MM.1S (cell line): ENCODE data around the gene BMP7.

Source experiments
- DNase-seq: peaks from one replicate; pipeline ENCODE4 v3.0.0-alpha.2; 2015
- H2AFZ ChIP-seq: fragments of 300-600 bp; sonication (generic); 2 replicates; pipeline ENCODE4 v1.6.0; 2016; ENCODE audit warnings: antibody characterized with exemption, low read length
- H3F3A ChIP-seq: fragments of 300-600 bp; sonication (generic); 2 replicates; pipeline ENCODE4 v1.6.1; 2016; ENCODE audit warnings: mild to moderate bottlenecking, antibody characterized with exemption, low read length, moderate library complexity, mixed read lengths; ENCODE audit not compliant: insufficient read depth
- H3K27ac ChIP-seq: fragments of 300-600 bp; sonication (generic); 2 replicates; pipeline ENCODE4 v1.5.1; 2016; ENCODE audit warnings: mild to moderate bottlenecking, low read length
- H3K27me3 ChIP-seq: fragments of 300-600 bp; sonication (generic); replicated peaks from 2 replicates; pipeline ENCODE4 v1.6.0; 2016; ENCODE audit warnings: low read length; ENCODE audit not compliant: insufficient read depth
- H3K36me3 ChIP-seq: fragments of 300-600 bp; sonication (generic); replicated peaks from 2 replicates; pipeline ENCODE4 v1.6.1; 2016; ENCODE audit warnings: mild to moderate bottlenecking, low read length, mixed read lengths; ENCODE audit not compliant: insufficient read depth
- H3K4me1 ChIP-seq: fragments of 300-600 bp; sonication (generic); 2 replicates; pipeline ENCODE4 v1.6.1; 2016; ENCODE audit warnings: low read length, mixed read lengths
- H3K4me2 ChIP-seq: fragments of 300-600 bp; sonication (generic); 2 replicates; pipeline ENCODE4 v1.6.0; 2016; ENCODE audit warnings: low read depth, low read length
- H3K4me3 ChIP-seq: fragments of 300-600 bp; sonication (generic); 2 replicates; pipeline ENCODE4 v1.5.1; 2016; ENCODE audit warnings: low read length, mixed read lengths
- H3K79me2 ChIP-seq: fragments of 300-600 bp; sonication (generic); 2 replicates; pipeline ENCODE4 v1.6.1; 2016; ENCODE audit warnings: mixed run types, low read length, mixed read lengths
- H3K9ac ChIP-seq: fragments of 300-600 bp; sonication (generic); 2 replicates; pipeline ENCODE4 v1.6.1; 2016; ENCODE audit warnings: low read length, mixed read lengths
- H3K9me2 ChIP-seq: fragments of 300-600 bp; sonication (generic); replicated peaks from 2 replicates; pipeline ENCODE4 v1.6.1; 2016; ENCODE audit warnings: mild to moderate bottlenecking, low read length, mixed read lengths; ENCODE audit not compliant: insufficient read depth
- H3K9me3 ChIP-seq: fragments of 300-600 bp; sonication (generic); replicated peaks from 2 replicates; pipeline ENCODE4 v1.6.1; 2016; ENCODE audit warnings: mild to moderate bottlenecking, low read length, mixed read lengths; ENCODE audit not compliant: insufficient read depth
- H4K20me1 ChIP-seq: fragments of 300-600 bp; sonication (generic); 2 replicates; pipeline ENCODE4 v1.6.1; 2016; ENCODE audit warnings: mild to moderate bottlenecking, low read length, moderate library complexity, mixed read lengths; ENCODE audit not compliant: insufficient read depth
- CTCF ChIP-seq: fragments of 300-600 bp; sonication (generic); IDR thresholded peaks from 2 replicates; pipeline ENCODE4 v1.5.1; 2016; ENCODE audit warnings: antibody characterized with exemption, low read length, mixed read lengths
- EZH2 ChIP-seq: fragments of 300-600 bp; sonication (generic); optimal IDR thresholded peaks from 2 replicates; pipeline ENCODE3; 2017; ENCODE audit warnings: low read depth, mild to moderate bottlenecking, antibody characterized with exemption, low read length, mixed read lengths
- EZH2phosphoT487 ChIP-seq: fragments of 300-600 bp; sonication (generic); IDR thresholded peaks from 2 replicates; pipeline ENCODE4 v1.6.1; 2018; ENCODE audit warnings: antibody characterized with exemption, low read length

BMP7 gene

GRCh38 chr20:57216669-57217068, 49.8 kb downstream of the BMP7 start:
- Histone ChIP-seq H3K9me2 (no peaks in the 10 kb centered on the region), H4K20me1 (no peaks in the 10 kb centered on the region), H3K79me2 (no peaks in the 10 kb centered on the region), H3F3A (no peaks in the 10 kb centered on the region), H3K4me2 (no peak overlapping the region), H3K4me1 (no peaks in the 10 kb centered on the region), H3K36me3 (no peaks in the 10 kb centered on the region), H3K27me3 (peaks cover 20% of the 10 kb centered on the region; the same call in 1 of the 2 replicates), H3K27ac (no peak overlapping the region), H2AFZ (no peak overlapping the region), H3K4me3 (no peak overlapping the region), H3K9ac (no peak overlapping the region), H3K9me3 (no peaks in the 10 kb centered on the region)
- TF ChIP-seq EZH2 (no peak), CTCF (no peak), EZH2phosphoT487 (no peak)
- DNase-seq = no peak

GRCh38 chr20:57215826-57216471, 50.5 kb downstream of the BMP7 start:
- TF ChIP-seq CTCF (no peak), EZH2phosphoT487 (no peak), EZH2 (no peak)
- DNase-seq = no peak
- Histone ChIP-seq H3F3A (no peaks in the 10 kb centered on the region), H3K9me3 (no peaks in the 10 kb centered on the region), H4K20me1 (no peaks in the 10 kb centered on the region), H3K79me2 (no peaks in the 10 kb centered on the region), H3K27me3 (peaks cover 21% of the 10 kb centered on the region; the same call in 1 of the 2 replicates), H3K4me3 (no peak overlapping the region), H3K4me2 (no peak overlapping the region), H3K27ac (no peak overlapping the region), H2AFZ (no peak overlapping the region), H3K9ac (no peak overlapping the region), H3K4me1 (no peaks in the 10 kb centered on the region), H3K9me2 (no peaks in the 10 kb centered on the region), H3K36me3 (no peaks in the 10 kb centered on the region)

GRCh38 chr20:57215426-57215825, 51.0 kb downstream of the BMP7 start:
- H3K4me3 ChIP-seq = no peak overlapping the region
- H2AFZ ChIP-seq = no peak overlapping the region
- H4K20me1 ChIP-seq = no peaks in the 10 kb centered on the region
- H3K4me1 ChIP-seq = no peaks in the 10 kb centered on the region
- no peak overlapping the region for H3K4me2 ChIP-seq
- TF ChIP-seq EZH2phosphoT487 (no peak), EZH2 (no peak), CTCF (no peak)
- H3K9ac ChIP-seq = no peak overlapping the region
- no peaks in the 10 kb centered on the region for H3F3A ChIP-seq
- H3K9me2 ChIP-seq = no peaks in the 10 kb centered on the region
- peaks cover 21% of the 10 kb centered on the region; the same call in 1 of the 2 replicates for H3K27me3 ChIP-seq
- H3K79me2 ChIP-seq = no peaks in the 10 kb centered on the region
- no peak for DNase-seq
- no peaks in the 10 kb centered on the region for H3K36me3 ChIP-seq
- no peak overlapping the region for H3K27ac ChIP-seq
- no peaks in the 10 kb centered on the region for H3K9me3 ChIP-seq
